Choroid plexus epithelial cell (primary cell): ENCODE measurements around the gene PODXL2.
A peak's percentile ranks its signal among the peaks of the same experiment; 100 is the strongest.
"Not testable (repeated sequence)": the region's sequence is repeated elsewhere in the genome, so short reads cannot be mapped to it uniquely, and the experiment has no call there.

Experiments used
- DNase-seq: peaks from one replicate; pipeline ENCODE4 v3.0.0-alpha.2; 2010; ENCODE audit warnings: low read depth
- H3K4me3 ChIP-seq: 2 replicates; pipeline ENCODE4 v1.5.1; 2011; ENCODE audit warnings: low read depth, mild to moderate bottlenecking, control low read depth, low read length, moderate library complexity
- CTCF ChIP-seq: conservative IDR thresholded peaks from 2 replicates; pipeline ENCODE4 v1.5.1; 2011; ENCODE audit warnings: low read depth, mild to moderate bottlenecking, control low read depth, inconsistent platforms, low read length, moderate library complexity

PODXL2 gene

GRCh38 chr3:127698691-127699415, 69.9 kb downstream of the PODXL2 start:
- DNase-seq: peak; percentile 89
- no peak overlapping the region for H3K4me3 ChIP-seq
- TF ChIP-seq CTCF: no peak

DNA sequence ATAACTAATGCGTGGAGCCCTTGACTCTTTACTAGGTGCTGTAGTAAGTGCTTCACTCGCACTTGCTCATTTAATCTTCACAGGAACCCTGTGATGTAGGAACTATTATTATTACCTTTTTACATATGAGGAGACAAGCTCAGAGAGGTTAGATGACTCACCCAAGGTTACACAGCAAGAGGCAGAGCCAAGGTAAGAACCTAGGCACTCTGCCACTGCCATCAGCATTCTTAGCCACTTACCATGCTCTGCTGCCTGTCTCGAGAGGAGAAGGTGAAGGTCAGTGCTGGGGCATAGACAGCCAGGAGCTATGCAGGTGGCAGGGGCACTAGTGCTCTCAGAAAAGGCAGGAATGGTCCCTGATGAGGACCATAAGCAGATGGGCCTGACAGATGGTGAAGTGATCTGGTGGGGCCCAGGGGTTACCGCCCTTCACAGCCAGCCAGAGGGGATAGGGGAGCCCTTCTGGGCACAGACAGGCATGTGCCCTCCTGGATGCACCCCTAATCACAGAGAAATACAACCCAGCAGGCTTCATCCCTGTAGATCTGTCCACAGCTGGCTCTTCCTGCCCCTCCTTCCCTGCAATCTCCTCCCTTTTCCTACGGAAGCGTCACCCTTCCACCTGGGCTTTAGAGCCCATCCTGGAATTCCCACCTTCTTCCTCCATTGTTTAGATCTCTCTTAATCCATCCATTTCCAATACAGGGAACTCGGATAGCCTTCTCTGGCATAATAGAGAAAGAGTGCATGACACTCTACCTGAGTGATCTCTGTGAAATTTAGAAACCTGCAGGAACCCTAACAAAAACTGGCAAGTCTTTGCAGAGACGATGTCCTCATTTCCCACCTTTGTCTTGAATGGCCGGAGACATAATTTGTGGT, 70.7 kb downstream of the PODXL2 start:
- H3K4me3 ChIP-seq: no peak overlapping the region
- TF ChIP-seq CTCF: no peak
- DNase-seq: peak; percentile 61

DNA sequence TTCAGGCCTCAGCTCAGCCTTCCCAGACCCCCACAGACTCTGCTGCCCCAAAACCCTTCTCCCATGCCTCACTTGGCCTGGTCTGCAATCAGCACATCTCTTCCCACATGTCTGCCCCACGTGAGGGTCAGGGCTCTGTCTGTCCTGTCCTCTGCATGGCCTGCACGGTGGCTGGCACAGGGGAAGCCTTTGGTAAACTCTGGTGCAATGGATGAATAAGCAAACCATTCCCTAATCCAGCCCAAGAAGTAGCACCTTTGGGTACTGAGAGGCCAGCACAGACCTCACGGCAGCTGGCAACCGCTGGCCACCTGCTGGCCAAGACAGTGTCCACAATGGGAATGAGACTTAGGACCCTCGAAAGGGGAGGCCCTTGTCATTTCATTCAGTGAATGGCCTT, 71.4 kb downstream of the PODXL2 start:
- peak; percentile 6 for TF ChIP-seq CTCF
- H3K4me3 ChIP-seq: no peak overlapping the region
- DNase-seq: no peak

GRCh38 chr3:127701280-127701911, 72.4 kb downstream of the PODXL2 start:
- no peak for TF ChIP-seq CTCF
- DNase-seq: no peak
- no peak overlapping the region for H3K4me3 ChIP-seq

DNA sequence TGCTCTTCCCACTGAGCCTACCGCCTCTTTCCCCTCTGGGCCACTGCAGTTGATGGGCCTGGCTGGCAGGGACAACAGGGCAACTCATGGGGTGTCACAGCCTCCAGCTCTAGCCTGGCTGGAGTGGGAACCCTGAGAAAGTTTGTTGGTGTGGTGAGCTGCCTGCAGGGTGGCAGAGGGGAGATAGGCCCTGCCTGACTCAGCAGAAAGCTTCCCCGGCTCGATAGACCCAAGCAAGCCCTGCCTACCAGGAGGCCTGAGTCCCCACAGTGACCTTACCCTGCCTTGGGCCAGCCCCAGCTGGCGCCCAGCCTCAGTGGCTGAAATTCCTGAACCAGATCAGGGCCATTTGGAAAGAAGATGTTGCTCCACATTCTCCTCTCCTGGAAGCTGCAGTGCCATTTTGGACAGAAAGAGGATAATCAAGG, 73.2 kb downstream of the PODXL2 start:
- no peak for DNase-seq
- no peak for TF ChIP-seq CTCF
- no peak overlapping the region for H3K4me3 ChIP-seq

- H3K4me3 ChIP-seq, DNase-seq: not testable (repeated sequence)
Observed at GRCh38 chr3:127704840-127705239, 75.9 kb downstream of the PODXL2 start.

DNA sequence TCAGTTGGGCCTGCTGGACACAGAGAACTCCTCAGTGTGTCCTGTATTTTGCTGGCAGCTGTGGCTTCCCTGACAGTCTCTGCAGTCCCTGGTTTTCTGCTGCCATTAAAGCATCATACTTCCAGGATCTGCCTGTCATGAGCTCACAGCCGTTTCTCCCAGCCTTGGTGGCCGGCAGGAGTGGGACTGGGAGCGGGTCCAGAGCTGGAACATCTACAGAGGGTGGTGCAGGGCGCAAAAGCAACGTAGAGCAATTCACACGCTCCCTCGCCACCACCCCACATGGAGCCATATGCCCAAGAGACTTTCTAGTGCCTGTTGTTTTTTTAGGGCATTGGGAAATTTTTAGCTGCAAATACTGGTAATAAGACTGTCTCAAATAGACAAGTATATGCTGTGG, 77.3 kb downstream of the PODXL2 start:
- no peak for TF ChIP-seq CTCF
- H3K4me3 ChIP-seq: no peak overlapping the region
- DNase-seq: no peak
